ENCODE results near the gene HIC1.

DNA sequence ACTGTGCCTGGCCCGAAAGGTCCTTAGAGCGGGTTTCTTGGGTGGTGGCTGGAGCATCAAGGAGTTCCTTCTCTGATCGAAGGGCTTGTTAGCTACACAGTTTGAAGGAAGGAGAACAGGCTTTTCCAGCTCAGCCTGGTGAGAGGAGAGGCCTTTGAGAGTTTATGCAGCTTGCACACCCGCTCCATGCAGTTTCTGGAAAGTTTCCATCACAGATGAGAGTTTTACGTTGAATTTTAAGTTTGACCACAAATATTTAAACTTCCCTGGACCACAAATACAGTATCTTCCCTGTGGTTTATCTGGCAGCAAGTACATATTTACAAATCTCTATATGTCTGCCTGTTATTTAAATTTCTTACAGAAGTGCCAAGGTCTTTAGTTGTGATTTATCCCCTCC lies 56.8 kb downstream of the HIC1 start:
- TF ChIP-seq, protein P1, sequence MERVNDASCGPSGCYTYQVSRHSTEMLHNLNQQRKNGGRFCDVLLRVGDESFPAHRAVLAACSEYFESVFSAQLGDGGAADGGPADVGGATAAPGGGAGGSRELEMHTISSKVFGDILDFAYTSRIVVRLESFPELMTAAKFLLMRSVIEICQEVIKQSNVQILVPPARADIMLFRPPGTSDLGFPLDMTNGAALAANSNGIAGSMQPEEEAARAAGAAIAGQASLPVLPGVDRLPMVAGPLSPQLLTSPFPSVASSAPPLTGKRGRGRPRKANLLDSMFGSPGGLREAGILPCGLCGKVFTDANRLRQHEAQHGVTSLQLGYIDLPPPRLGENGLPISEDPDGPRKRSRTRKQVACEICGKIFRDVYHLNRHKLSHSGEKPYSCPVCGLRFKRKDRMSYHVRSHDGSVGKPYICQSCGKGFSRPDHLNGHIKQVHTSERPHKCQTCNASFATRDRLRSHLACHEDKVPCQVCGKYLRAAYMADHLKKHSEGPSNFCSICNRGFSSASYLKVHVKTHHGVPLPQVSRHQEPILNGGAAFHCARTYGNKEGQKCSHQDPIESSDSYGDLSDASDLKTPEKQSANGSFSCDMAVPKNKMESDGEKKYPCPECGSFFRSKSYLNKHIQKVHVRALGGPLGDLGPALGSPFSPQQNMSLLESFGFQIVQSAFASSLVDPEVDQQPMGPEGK (CRISPR knock-in tag; IDR thresholded peaks at IDR 0.05; ENCODE audit: borderline replicate concordance): no peak
- TF ChIP-seq ZNF8 (CRISPR knock-in tag; IDR thresholded peaks at IDR 0.05) (no peak), TSHZ2 (CRISPR knock-in tag; IDR thresholded peaks at IDR 0.05) (no peak), TOX (CRISPR knock-in tag; IDR thresholded peaks at IDR 0.05; ENCODE audit: borderline replicate concordance) (no peak), ARNTL (CRISPR knock-in tag; IDR thresholded peaks at IDR 0.05; ENCODE audit: borderline replicate concordance, low read depth) (no peak), ZNF70 (CRISPR knock-in tag; IDR thresholded peaks at IDR 0.05) (no peak), OSR1 (CRISPR knock-in tag; IDR thresholded peaks at IDR 0.05) (no peak), TCF4 (CRISPR knock-in tag; IDR thresholded peaks at IDR 0.05; ENCODE audit: borderline replicate concordance) (no peak), CSDC2 (CRISPR knock-in tag; IDR thresholded peaks at IDR 0.05) (no peak), BACH2 (CRISPR knock-in tag; IDR thresholded peaks at IDR 0.05; ENCODE audit: borderline replicate concordance) (no peak)
- TF ChIP-seq, protein P2, sequence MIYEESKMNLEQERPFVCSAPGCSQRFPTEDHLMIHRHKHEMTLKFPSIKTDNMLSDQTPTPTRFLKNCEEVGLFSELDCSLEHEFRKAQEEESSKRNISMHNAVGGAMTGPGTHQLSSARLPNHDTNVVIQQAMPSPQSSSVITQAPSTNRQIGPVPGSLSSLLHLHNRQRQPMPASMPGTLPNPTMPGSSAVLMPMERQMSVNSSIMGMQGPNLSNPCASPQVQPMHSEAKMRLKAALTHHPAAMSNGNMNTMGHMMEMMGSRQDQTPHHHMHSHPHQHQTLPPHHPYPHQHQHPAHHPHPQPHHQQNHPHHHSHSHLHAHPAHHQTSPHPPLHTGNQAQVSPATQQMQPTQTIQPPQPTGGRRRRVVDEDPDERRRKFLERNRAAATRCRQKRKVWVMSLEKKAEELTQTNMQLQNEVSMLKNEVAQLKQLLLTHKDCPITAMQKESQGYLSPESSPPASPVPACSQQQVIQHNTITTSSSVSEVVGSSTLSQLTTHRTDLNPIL (CRISPR knock-in tag; IDR thresholded peaks at IDR 0.05; ENCODE audit: low read depth): no peak
